ENCODE results near the gene ACSL1. TPM values are rescaled to one million over a fixed set of nuclear protein-coding genes. Genes with fewer than 3 reads are reported as not detected.

The ACSL1 gene
- total and polyA plus RNA-seq, 2 experiments from 2014 or later = 121 to 168 TPM

DNA sequence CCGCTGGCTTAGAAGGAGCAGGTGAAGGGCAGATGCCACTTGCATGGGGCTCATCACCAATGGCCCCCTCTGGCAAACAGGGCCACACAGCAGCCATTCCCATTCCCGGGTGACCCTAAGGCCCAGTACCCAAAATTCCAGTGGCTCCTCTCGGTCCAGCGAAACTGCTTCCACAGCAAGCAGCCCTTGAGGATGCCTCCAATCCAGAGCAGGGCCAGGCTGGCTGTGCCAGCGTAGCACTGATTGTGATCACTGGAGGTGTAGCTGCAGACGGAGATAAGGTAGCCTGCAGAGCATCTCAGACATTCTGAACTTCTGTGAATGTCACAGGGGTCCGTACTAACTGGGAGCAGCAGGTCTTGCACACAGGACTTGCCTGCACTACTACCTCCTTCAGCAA lies 27.3 kb downstream of the ACSL1 start:
- Histone ChIP-seq H3K4me2 (no peak overlapping the region), H3K9me3 (ENCODE audit: low read depth) (no peaks in the 10 kb centered on the region), H3K9me2 (replicated peaks; ENCODE audit: insufficient read depth) (no peaks in the 10 kb centered on the region), H3K27me3 (no peaks in the 10 kb centered on the region), H4K20me1 (ENCODE audit: insufficient read depth, poor library complexity, severe bottlenecking) (no peaks in the 10 kb centered on the region), H3K79me2 (peaks cover 34% of the 10 kb centered on the region), H3K4me1 (ENCODE audit: insufficient read depth) (peaks cover 15% of the 10 kb centered on the region), H3K27ac (no peak overlapping the region), H2AFZ (no peak overlapping the region), H3K4me3 (no peak overlapping the region), H3K36me3 (replicated peaks; ENCODE audit: insufficient read depth, low read depth) (no peaks in the 10 kb centered on the region)
- no peak for DNase-seq (ENCODE audit: low spot score)
- whole genome bisulfite sequencing (ENCODE audit: low lambda C conversion rate, missing lambda C conversion rate) = 96% methylated on average over 7 of the region's 7 CpGs
- TF ChIP-seq, protein P1, sequence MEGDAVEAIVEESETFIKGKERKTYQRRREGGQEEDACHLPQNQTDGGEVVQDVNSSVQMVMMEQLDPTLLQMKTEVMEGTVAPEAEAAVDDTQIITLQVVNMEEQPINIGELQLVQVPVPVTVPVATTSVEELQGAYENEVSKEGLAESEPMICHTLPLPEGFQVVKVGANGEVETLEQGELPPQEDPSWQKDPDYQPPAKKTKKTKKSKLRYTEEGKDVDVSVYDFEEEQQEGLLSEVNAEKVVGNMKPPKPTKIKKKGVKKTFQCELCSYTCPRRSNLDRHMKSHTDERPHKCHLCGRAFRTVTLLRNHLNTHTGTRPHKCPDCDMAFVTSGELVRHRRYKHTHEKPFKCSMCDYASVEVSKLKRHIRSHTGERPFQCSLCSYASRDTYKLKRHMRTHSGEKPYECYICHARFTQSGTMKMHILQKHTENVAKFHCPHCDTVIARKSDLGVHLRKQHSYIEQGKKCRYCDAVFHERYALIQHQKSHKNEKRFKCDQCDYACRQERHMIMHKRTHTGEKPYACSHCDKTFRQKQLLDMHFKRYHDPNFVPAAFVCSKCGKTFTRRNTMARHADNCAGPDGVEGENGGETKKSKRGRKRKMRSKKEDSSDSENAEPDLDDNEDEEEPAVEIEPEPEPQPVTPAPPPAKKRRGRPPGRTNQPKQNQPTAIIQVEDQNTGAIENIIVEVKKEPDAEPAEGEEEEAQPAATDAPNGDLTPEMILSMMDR (IDR thresholded peaks at IDR 0.05; ENCODE audit: poor library complexity) = no peak
- no peak for TF ChIP-seq EZH2phosphoT487 (IDR thresholded peaks at IDR 0.05; ENCODE audit: low read depth, severe bottlenecking, unreplicated experiment)
- no peak for TF ChIP-seq EZH2 (IDR thresholded peaks at IDR 0.05; ENCODE audit: borderline replicate concordance)

DNA sequence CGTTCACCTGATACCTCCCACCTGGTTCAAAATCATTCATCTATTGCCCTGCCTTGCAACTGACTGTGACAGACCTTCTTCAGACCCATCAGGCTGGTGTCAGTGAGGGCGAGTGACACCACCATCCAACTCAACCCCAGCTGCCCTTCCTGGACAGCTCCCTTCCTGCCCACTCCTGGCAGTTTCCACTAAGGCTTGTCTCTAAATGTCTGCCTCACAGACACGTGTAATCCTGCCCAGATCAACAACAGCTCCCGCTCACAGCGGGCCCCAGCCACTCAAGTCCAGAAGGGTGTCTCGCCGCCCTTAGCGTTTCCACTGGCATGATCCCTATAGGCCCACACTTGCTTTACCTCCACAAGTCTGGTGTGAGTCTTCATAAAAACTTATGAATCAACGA lies 28.9 kb downstream of the ACSL1 start:
- H3K27me3 ChIP-seq = no peaks in the 10 kb centered on the region
- no peak overlapping the region for H3K27ac ChIP-seq
- peaks cover 23% of the 10 kb centered on the region for H3K79me2 ChIP-seq
- H3K4me1 ChIP-seq (ENCODE audit: insufficient read depth) = peaks cover 8% of the 10 kb centered on the region
- WGBS (ENCODE audit: low lambda C conversion rate, missing lambda C conversion rate) = 93% methylated on average over 9 of the region's 9 CpGs
- TF ChIP-seq EZH2phosphoT487 (IDR thresholded peaks at IDR 0.05; ENCODE audit: low read depth, severe bottlenecking, unreplicated experiment) (no peak), EZH2 (IDR thresholded peaks at IDR 0.05; ENCODE audit: borderline replicate concordance) (no peak)
- TF ChIP-seq, protein P1 (IDR thresholded peaks at IDR 0.05; ENCODE audit: poor library complexity) = no peak
- H3K9me3 ChIP-seq (ENCODE audit: low read depth) = no peaks in the 10 kb centered on the region
- H3K9me2 ChIP-seq (replicated peaks; ENCODE audit: insufficient read depth) = no peaks in the 10 kb centered on the region
- H3K36me3 ChIP-seq (replicated peaks; ENCODE audit: insufficient read depth, low read depth) = no peaks in the 10 kb centered on the region
- no peak for DNase-seq (ENCODE audit: low spot score)
- H3K4me2 ChIP-seq = no peak overlapping the region
- no peak overlapping the region for H3K4me3 ChIP-seq
- H2AFZ ChIP-seq = no peak overlapping the region
- no peaks in the 10 kb centered on the region for H4K20me1 ChIP-seq (ENCODE audit: insufficient read depth, poor library complexity, severe bottlenecking)

DNA sequence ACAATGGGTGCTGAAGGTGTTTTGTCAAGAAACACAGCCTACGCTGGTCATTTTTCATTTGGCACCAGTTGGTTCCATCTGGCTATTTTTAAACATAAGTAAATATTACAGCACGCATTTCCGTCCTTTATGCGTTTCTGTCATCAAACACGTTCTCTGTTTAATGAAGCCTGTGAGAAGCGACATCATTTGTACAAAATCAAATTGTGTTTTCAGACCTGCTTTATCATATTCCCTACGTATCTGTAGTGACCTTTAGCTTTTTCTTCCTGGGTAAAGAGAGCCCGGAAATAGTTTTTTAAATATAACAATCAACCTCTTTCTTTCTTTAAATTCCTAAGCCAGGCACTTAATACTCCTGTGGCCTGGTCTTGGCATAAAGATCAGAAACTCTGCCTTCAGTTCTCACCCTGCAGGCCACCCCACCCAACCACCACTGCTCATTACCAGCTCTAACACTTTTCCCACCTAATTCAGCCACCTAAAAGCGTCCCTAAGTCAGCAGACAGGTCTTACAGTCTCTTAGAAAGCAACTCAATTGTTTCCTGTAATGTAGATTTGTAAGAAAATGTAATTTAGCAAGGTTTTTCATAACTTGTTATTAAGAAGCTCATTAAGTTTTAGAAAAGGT lies 30.4 kb downstream of the ACSL1 start:
- no peaks in the 10 kb centered on the region for H3K36me3 ChIP-seq (replicated peaks; ENCODE audit: insufficient read depth, low read depth)
- H3K4me3 ChIP-seq = no peak overlapping the region
- H2AFZ ChIP-seq = no peak overlapping the region
- no peaks in the 10 kb centered on the region for H4K20me1 ChIP-seq (ENCODE audit: insufficient read depth, poor library complexity, severe bottlenecking)
- H3K9me3 ChIP-seq (ENCODE audit: low read depth) = no peaks in the 10 kb centered on the region
- TF ChIP-seq, protein P1 (IDR thresholded peaks at IDR 0.05; ENCODE audit: poor library complexity) = no peak
- TF ChIP-seq EZH2 (IDR thresholded peaks at IDR 0.05; ENCODE audit: borderline replicate concordance) (no peak), EZH2phosphoT487 (IDR thresholded peaks at IDR 0.05; ENCODE audit: low read depth, severe bottlenecking, unreplicated experiment) (no peak)
- no peaks in the 10 kb centered on the region for H3K27me3 ChIP-seq
- no peaks in the 10 kb centered on the region for H3K4me1 ChIP-seq (ENCODE audit: insufficient read depth)
- H3K27ac ChIP-seq = no peak overlapping the region
- peaks cover 20% of the 10 kb centered on the region for H3K79me2 ChIP-seq
- WGBS (ENCODE audit: low lambda C conversion rate, missing lambda C conversion rate) = 93% methylated on average over 9 of the region's 9 CpGs
- H3K9me2 ChIP-seq (replicated peaks; ENCODE audit: insufficient read depth) = no peaks in the 10 kb centered on the region
- DNase-seq (ENCODE audit: low spot score) = no peak
- no peak overlapping the region for H3K4me2 ChIP-seq

Data from hepatocyte (in vitro differentiated cells).